PC-3 (cell line): ENCODE results near the gene NRSN2. TPM values are rescaled to one million over a fixed set of nuclear protein-coding genes. Genes with fewer than 3 reads are reported as not detected.

Experiments
- ATAC-seq: fragments of 200-7000 bp; cut with Tn5 transposase; 2 replicates; pipeline ENCODE4 v1.9.1; 2020; ENCODE audit warnings: mild to moderate bottlenecking, moderate library complexity
- BruUV-seq: library from RNA; stranded (reverse); fragments of 400-500 nt; replicated peaks from 2 replicates; lab custom pipeline; 2021; lab: Mats Ljungman, UMichigan
- CTCF ChIA-PET: fragments of 300-600 bp; sonication (Branson Sonifier 250); formaldehyde crosslinking; loops from one replicate; lab custom pipeline; 2022; ENCODE audit warnings: antibody characterized with exemption; lab: Charles Lee
- POLR2A ChIA-PET: fragments of 300-600 bp; sonication (Branson Sonifier 250); formaldehyde crosslinking; loops from one replicate; lab custom pipeline; 2022; ENCODE audit warnings: antibody characterized with exemption; ENCODE audit not compliant: unreplicated experiment; lab: Charles Lee
- DNase-seq: peaks from one replicate; pipeline ENCODE4 v3.0.0-alpha.2; 2015
- H2AFZ ChIP-seq: fragments of 300-600 bp; sonication (generic); 2 replicates; pipeline ENCODE4 v1.6.0; 2016; ENCODE audit warnings: antibody characterized with exemption, low read length
- H3F3A ChIP-seq: fragments of 300-600 bp; sonication (generic); one replicate; pipeline ENCODE4 v1.6.0; 2017; ENCODE audit warnings: antibody characterized with exemption, low read length, control low read depth, mild to moderate bottlenecking; ENCODE audit not compliant: unreplicated experiment
- H3K27ac ChIP-seq: fragments of 300-600 bp; sonication (generic); 2 replicates; pipeline ENCODE4 v1.5.1; 2016; ENCODE audit warnings: mild to moderate bottlenecking, low read length
- H3K27me3 ChIP-seq: fragments of 300-600 bp; sonication (generic); 2 replicates; pipeline ENCODE4 v1.6.1; 2016; ENCODE audit warnings: low read length, mixed read lengths
- H3K36me3 ChIP-seq: fragments of 300-600 bp; sonication (generic); 2 replicates; pipeline ENCODE4 v1.6.1; 2016; ENCODE audit warnings: low read depth, mixed run types, low read length, mixed read lengths
- H3K4me1 ChIP-seq: fragments of 300-600 bp; sonication (generic); 2 replicates; pipeline ENCODE4 v1.5.1; 2016; ENCODE audit warnings: low read length; ENCODE audit not compliant: insufficient read depth
- H3K4me2 ChIP-seq: fragments of 300-600 bp; sonication (generic); 2 replicates; pipeline ENCODE4 v1.6.0; 2016; ENCODE audit warnings: low read length
- H3K4me3 ChIP-seq: fragments of 300-600 bp; sonication (generic); 2 replicates; pipeline ENCODE4 v1.5.1; 2016; ENCODE audit warnings: mild to moderate bottlenecking, low read length, mixed read lengths
- H3K79me2 ChIP-seq: fragments of 300-600 bp; sonication (generic); 2 replicates; pipeline ENCODE4 v1.6.1; 2017; ENCODE audit warnings: low read length, mixed read lengths
- H3K9ac ChIP-seq: fragments of 300-600 bp; sonication (generic); 2 replicates; pipeline ENCODE4 v1.6.0; 2016; ENCODE audit warnings: mild to moderate bottlenecking, low read length
- H3K9me2 ChIP-seq: fragments of 300-600 bp; sonication (generic); replicated peaks from 2 replicates; pipeline ENCODE4 v1.6.1; 2016; ENCODE audit warnings: mixed run types, low read length, mixed read lengths
- H3K9me3 ChIP-seq: fragments of 300-600 bp; sonication (generic); 2 replicates; pipeline ENCODE4 v1.6.1; 2016; ENCODE audit warnings: low read length, mixed read lengths
- H4K20me1 ChIP-seq: fragments of 300-600 bp; sonication (generic); 2 replicates; pipeline ENCODE4 v1.6.1; 2016; ENCODE audit warnings: low read length, mixed read lengths
- CTCF ChIP-seq: fragments of 300-600 bp; sonication (generic); conservative IDR thresholded peaks from 2 replicates; pipeline ENCODE4 v1.5.1; 2017; ENCODE audit warnings: antibody characterized with exemption, low read depth, mild to moderate bottlenecking, low read length
- EZH2 ChIP-seq: fragments of 300-600 bp; sonication (generic); IDR thresholded peaks from one replicate; pipeline ENCODE4 v1.6.1; 2017; ENCODE audit warnings: antibody characterized with exemption, mild to moderate bottlenecking, low read length; ENCODE audit not compliant: unreplicated experiment
- EZH2phosphoT487 ChIP-seq: fragments of 300-600 bp; sonication (generic); IDR thresholded peaks from 2 replicates; pipeline ENCODE4 v1.6.1; 2018; ENCODE audit warnings: mild to moderate bottlenecking, antibody characterized with exemption, low read length, borderline replicate concordance
- intact Hi-C: fragments of 100-400 bp; cut with micrococcal nuclease; formaldehyde crosslinking; loops from 2 replicates; pipeline ENCODE4 v1.9.0; 2023
- total RNA-seq: library from RNA; depleted of rRNA; stranded (reverse); fragments of >200 nt; gene quantifications from 2 replicates; pipeline ENCODE4 v1.2.3, GENCODE V29; 2014

The NRSN2 gene
- total RNA-seq, 1 experiment from 2014 or later = 50.7 TPM

DNA sequence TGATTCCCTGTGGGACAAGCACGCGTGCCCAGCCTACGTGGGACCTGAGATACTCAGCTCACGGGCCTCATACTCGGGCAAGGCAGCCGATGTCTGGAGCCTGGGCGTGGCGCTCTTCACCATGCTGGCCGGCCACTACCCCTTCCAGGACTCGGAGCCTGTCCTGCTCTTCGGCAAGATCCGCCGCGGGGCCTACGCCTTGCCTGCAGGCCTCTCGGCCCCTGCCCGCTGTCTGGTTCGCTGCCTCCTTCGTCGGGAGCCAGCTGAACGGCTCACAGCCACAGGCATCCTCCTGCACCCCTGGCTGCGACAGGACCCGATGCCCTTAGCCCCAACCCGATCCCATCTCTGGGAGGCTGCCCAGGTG, 49.3 kb downstream of the NRSN2 start:
- POLR2A ChIA-PET = interaction anchor here (0.5 kb wide), 1 partner anchor 18 kb away, joined by 7 read pairs; no protein-coding TSS in a partner anchor
- H3K9me3 ChIP-seq = no peaks in the 10 kb centered on the region
- H3K4me2 ChIP-seq = no peak overlapping the region
- TF ChIP-seq CTCF (no peak), EZH2phosphoT487 (no peak), EZH2 (no peak)
- no peak overlapping the region for H3K9ac ChIP-seq
- H3K36me3 ChIP-seq = peaks cover 60% of the 10 kb centered on the region
- intact Hi-C loops = no loop called here
- H3K4me3 ChIP-seq = no peak overlapping the region
- H3K4me1 ChIP-seq = peaks cover 9% of the 10 kb centered on the region
- DNase-seq (no peak), ATAC-seq (no peak)
- no peaks in the 10 kb centered on the region for H3K79me2 ChIP-seq
- CTCF ChIA-PET = interaction anchor here (1.2 kb wide), 1 partner anchor 35 kb away, joined by 3 read pairs; no protein-coding TSS in a partner anchor
- no TSS peak for BruUV-seq
- no peaks in the 10 kb centered on the region for H3K27me3 ChIP-seq
- H3K27ac ChIP-seq = no peak overlapping the region
- H2AFZ ChIP-seq = no peak overlapping the region
- no peaks in the 10 kb centered on the region for H3K9me2 ChIP-seq
- no peaks in the 10 kb centered on the region for H3F3A ChIP-seq
- no peaks in the 10 kb centered on the region for H4K20me1 ChIP-seq

GRCh38 chr20:396619-397431, 49.9 kb downstream of the NRSN2 start:
- Histone ChIP-seq H3K79me2 (no peaks in the 10 kb centered on the region), H3K9me3 (no peaks in the 10 kb centered on the region), H3F3A (no peaks in the 10 kb centered on the region), H3K9me2 (no peaks in the 10 kb centered on the region), H3K4me1 (peaks cover 13% of the 10 kb centered on the region), H3K4me2 (no peak overlapping the region), H3K9ac (no peak overlapping the region), H2AFZ (no peak overlapping the region), H3K4me3 (no peak overlapping the region), H3K27ac (no peak overlapping the region), H4K20me1 (no peaks in the 10 kb centered on the region), H3K36me3 (peaks cover 57% of the 10 kb centered on the region), H3K27me3 (no peaks in the 10 kb centered on the region)
- intact Hi-C loops = no loop called here
- ChIA-PET POLR2A (interaction anchor here (0.5 kb wide), 1 partner anchor 19 kb away, joined by 7 read pairs; no protein-coding TSS in a partner anchor), CTCF (interaction anchor here (1.2 kb wide), 1 partner anchor 35 kb away, joined by 3 read pairs; no protein-coding TSS in a partner anchor)
- BruUV-seq = TSS peak; percentile 22
- DNase-seq (no peak), ATAC-seq (no peak)
- TF ChIP-seq EZH2 (no peak), CTCF (no peak)
